ENCODE data around the gene VTI1B. TPM values are rescaled to one million over a fixed set of nuclear protein-coding genes. Genes with fewer than 3 reads are reported as not detected.
"Not testable (repeated sequence)": the region's sequence is repeated elsewhere in the genome, so short reads cannot be mapped to it uniquely, and the experiment has no call there.

VTI1B gene, protein sequence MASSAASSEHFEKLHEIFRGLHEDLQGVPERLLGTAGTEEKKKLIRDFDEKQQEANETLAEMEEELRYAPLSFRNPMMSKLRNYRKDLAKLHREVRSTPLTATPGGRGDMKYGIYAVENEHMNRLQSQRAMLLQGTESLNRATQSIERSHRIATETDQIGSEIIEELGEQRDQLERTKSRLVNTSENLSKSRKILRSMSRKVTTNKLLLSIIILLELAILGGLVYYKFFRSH
- 10 to 100 TPM; 93.7 to 94.4 TPM for total RNA-seq
- polyA plus RNA-seq, result 81.4 TPM

DNA sequence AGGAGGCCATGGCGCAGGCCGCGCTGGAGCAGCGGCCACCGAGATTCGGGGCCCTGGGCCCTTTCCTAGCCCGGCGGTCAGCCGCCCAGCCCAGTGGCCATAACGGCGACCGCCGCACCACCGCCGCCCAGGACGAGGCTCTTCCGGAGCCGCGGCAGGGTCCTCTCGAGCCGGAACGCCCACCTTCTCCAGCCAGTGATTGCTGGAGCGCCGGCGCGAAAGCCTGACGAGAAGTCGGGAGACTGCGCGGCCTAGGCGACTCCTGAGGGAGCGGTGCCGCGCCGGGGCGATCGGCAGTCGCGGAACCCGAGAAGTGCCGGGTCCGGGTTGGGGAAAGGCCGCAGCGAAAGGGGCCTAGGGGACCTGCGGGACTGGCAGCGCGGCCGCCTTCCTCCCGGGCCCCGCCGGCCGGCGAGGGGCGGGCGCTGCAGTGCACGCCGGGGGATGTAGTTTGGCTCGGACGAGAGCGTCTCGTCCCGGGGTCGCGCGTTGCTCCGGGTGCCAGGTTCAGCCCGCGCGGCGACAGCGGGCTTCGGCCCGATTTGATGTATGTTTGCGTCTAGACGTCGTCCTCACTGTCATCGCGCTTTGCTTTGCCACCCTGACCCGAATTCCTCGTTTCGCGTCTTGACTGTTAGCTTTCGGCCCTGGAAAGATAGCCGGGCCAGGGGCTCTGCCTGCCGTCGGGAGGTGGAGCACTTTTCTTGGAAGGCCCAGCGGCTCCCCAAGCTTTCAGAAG, at the start of gene VTI1B:
Gene VTI1B, minus strand, starts transcription at position 153 of the 739 bp plus-strand sequence. Its CDS starts 143 bp downstream, at position 10.
- Mint-ChIP-seq H3K27ac (peak within 1 kb of the TSS; percentile 83 to 96 (median 95)), H3K4me3 (peak within 1 kb of the TSS; percentile 86 to 99 (median 94)), H3K9me3 (no peaks in the 10 kb centered on the region), H3K36me3 (peaks cover 0 to 29% (median 2%) of the 10 kb centered on the region in 3 donors), H3K27me3 (no peaks in the 10 kb centered on the region), H3K4me1 (peaks cover 34 to 56% (median 54%) of the 10 kb centered on the region in 3 donors)
- ChIA-PET CTCF (interaction anchor here (1.0 to 1.7 kb wide), 4 partner anchors 17 to 32 kb away, joined by 3 to 6 read pairs (median 4); partner anchors contain the start of gene RDH11), POLR2A (interaction anchor here (1.0 to 1.6 kb wide), 4 partner anchors 20 to 142 kb away, joined by 3 to 9 read pairs (median 4); partner anchors contain the start of genes PIGH and RDH11)
- Histone ChIP-seq H3K27ac (ENCODE audit: low read depth, low read length) (peak within 1 kb of the TSS; percentile 93), H3K4me3 (ENCODE audit: low read length) (peak within 1 kb of the TSS; percentile 69), H3K9me3 (ENCODE audit: low read length) (no peaks in the 10 kb centered on the region), H3K4me1 (ENCODE audit: insufficient read depth, low read length) (peaks cover 36% of the 10 kb centered on the region), H3K27me3 (ENCODE audit: insufficient read depth, low read length, poor library complexity, severe bottlenecking) (no peaks in the 10 kb centered on the region), H3K36me3 (ENCODE audit: insufficient read depth, low read length) (no peaks in the 10 kb centered on the region)
- DNase-seq, result peak; percentile 68 to 85 (median 77)

GRCh38 chr14:67722293-67722692, 47.9 kb upstream of the VTI1B start:
- Histone ChIP-seq H3K27me3 (ENCODE audit: insufficient read depth, low read length, poor library complexity, severe bottlenecking) (peaks cover 14% of the 10 kb centered on the region), H3K4me3 (ENCODE audit: low read length) (no peak overlapping the region), H3K27ac (ENCODE audit: low read depth, low read length) (no peak overlapping the region), H3K9me3 (ENCODE audit: low read length) (no peaks in the 10 kb centered on the region), H3K36me3 (ENCODE audit: insufficient read depth, low read length) (no peaks in the 10 kb centered on the region), H3K4me1 (ENCODE audit: insufficient read depth, low read length) (no peaks in the 10 kb centered on the region)
- no peaks in the 10 kb centered on the region for H3K36me3 Mint-ChIP-seq
- peaks cover 3 to 10% (median 5%) of the 10 kb centered on the region in 3 donors for H3K4me1 Mint-ChIP-seq
- POLR2A ChIA-PET, result no interaction called here
- peaks cover 16 to 50% of the 10 kb centered on the region in 2 donors for H3K27me3 Mint-ChIP-seq
- no peak overlapping the region for H3K4me3 Mint-ChIP-seq
- CTCF ChIA-PET, result no interaction called here
- peak overlapping the region in 1 of 8 donors; percentile 40 for H3K27ac Mint-ChIP-seq
- H3K9me3 Mint-ChIP-seq, result no peaks in the 10 kb centered on the region
- DNase-seq, result no peak

DNA sequence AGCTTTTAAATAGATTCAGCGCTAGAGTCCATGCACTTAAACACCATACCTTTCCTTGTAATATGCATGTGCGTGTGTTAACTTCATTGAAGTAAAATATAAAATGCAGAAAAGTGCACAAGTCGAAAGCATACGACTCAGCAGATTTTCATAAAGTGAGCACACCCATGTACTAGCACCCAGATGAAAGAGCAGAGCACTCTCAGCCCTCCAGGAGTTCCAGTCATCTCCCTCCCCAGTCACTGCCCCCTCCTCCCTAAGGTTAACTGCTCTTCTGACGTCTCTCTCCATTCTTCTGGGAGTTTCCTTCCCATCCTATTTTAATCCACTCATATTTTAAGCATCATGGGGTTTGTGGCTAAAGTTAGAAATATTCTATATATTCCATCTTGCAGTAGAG, 47.4 kb upstream of the VTI1B start:
- Mint-ChIP-seq H3K27me3 (peaks cover 16 to 50% of the 10 kb centered on the region in 2 donors), H3K4me3 (no peak overlapping the region), H3K27ac (no peak overlapping the region), H3K36me3 (no peaks in the 10 kb centered on the region), H3K4me1 (peaks cover 3 to 10% (median 5%) of the 10 kb centered on the region in 3 donors), H3K9me3 (no peaks in the 10 kb centered on the region)
- no peak for DNase-seq
- POLR2A ChIA-PET, result no interaction called here
- H3K36me3 ChIP-seq (ENCODE audit: insufficient read depth, low read length), result no peaks in the 10 kb centered on the region
- CTCF ChIA-PET, result no interaction called here
- H3K4me1 ChIP-seq (ENCODE audit: insufficient read depth, low read length), result no peaks in the 10 kb centered on the region
- no peak overlapping the region for H3K4me3 ChIP-seq (ENCODE audit: low read length)
- H3K27ac ChIP-seq (ENCODE audit: low read depth, low read length), result no peak overlapping the region
- H3K27me3 ChIP-seq (ENCODE audit: insufficient read depth, low read length, poor library complexity, severe bottlenecking), result peaks cover 14% of the 10 kb centered on the region
- H3K9me3 ChIP-seq (ENCODE audit: low read length), result no peaks in the 10 kb centered on the region

DNA sequence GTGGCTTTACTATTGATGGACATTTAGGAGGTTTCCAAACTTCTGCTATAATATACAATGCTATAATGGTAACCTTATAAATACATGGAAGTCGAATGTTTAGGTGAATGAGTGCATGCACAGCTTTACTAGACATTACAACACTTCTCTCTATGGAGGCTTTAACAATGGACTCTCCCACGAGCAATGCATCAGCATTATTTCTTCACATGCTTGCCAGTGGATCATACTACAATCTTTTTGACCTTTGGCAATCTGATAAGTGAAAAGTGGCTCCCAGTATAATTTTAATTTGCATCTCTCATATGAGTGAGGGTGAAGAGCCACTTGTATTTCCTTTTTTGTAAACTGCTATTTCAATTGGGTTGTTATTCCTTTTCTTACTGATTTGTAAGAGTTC, 45.4 kb upstream of the VTI1B start:
- peaks cover 3 to 10% (median 5%) of the 10 kb centered on the region in 3 donors for H3K4me1 Mint-ChIP-seq
- Histone ChIP-seq H3K36me3 (ENCODE audit: insufficient read depth, low read length) (no peaks in the 10 kb centered on the region), H3K27me3 (ENCODE audit: insufficient read depth, low read length, poor library complexity, severe bottlenecking) (peaks cover 9% of the 10 kb centered on the region), H3K9me3 (ENCODE audit: low read length) (no peaks in the 10 kb centered on the region), H3K4me1 (ENCODE audit: insufficient read depth, low read length) (no peaks in the 10 kb centered on the region), H3K4me3 (ENCODE audit: low read length) (no peak overlapping the region), H3K27ac (ENCODE audit: low read depth, low read length) (no peak overlapping the region)
- no peaks in the 10 kb centered on the region for H3K9me3 Mint-ChIP-seq
- DNase-seq, result no peak
- H3K4me3 Mint-ChIP-seq, result no peak overlapping the region
- peaks cover 14 to 38% of the 10 kb centered on the region in 2 donors for H3K27me3 Mint-ChIP-seq
- no peak overlapping the region for H3K27ac Mint-ChIP-seq
- CTCF ChIA-PET, result no interaction called here
- POLR2A ChIA-PET, result no interaction called here
- no peaks in the 10 kb centered on the region for H3K36me3 Mint-ChIP-seq

- POLR2A ChIA-PET; H3K27me3 ChIP-seq (ENCODE audit: insufficient read depth, low read length, poor library complexity, severe bottlenecking); H3K4me3 ChIP-seq (ENCODE audit: low read length); CTCF ChIA-PET; H3K9me3 ChIP-seq (ENCODE audit: low read length); H3K4me1 ChIP-seq (ENCODE audit: insufficient read depth, low read length); H3K36me3 ChIP-seq (ENCODE audit: insufficient read depth, low read length); H3K9me3 Mint-ChIP-seq; H3K4me3 Mint-ChIP-seq; H3K27ac ChIP-seq (ENCODE audit: low read depth, low read length); H3K27ac Mint-ChIP-seq; H3K36me3 Mint-ChIP-seq; DNase-seq: not testable (repeated sequence)
- Mint-ChIP-seq H3K4me1 (peaks cover 3 to 10% (median 5%) of the 10 kb centered on the region in 3 donors), H3K27me3 (peaks cover 9 to 35% of the 10 kb centered on the region in 2 donors)
Observed at GRCh38 chr14:67719385-67719784, 45.0 kb upstream of the VTI1B start.

DNA sequence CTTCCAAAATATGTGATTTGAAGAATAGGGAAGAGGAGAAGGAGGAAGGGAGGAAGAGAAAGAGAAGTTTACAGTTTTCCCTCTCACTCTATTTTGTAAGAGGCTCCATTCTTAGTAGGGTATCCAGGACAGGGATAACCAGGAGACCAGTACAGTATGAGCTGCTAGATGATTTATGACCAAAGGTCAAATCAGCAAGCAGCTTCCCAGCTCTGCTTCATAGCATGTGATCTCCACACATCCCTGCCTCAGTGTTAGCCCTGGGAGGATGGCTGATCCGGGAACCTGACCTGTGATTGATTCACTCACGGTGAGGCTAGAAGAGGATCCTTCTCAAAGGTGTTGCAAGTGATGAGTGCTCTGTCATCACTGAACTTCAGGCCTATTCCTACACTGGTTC, 43.8 kb upstream of the VTI1B start:
- H3K4me3 Mint-ChIP-seq, result no peak overlapping the region
- no peaks in the 10 kb centered on the region for H3K9me3 Mint-ChIP-seq
- H3K4me1 Mint-ChIP-seq, result peaks cover 3 to 10% (median 5%) of the 10 kb centered on the region in 3 donors
- no peak for DNase-seq
- no peak overlapping the region for H3K27ac ChIP-seq (ENCODE audit: low read depth, low read length)
- H3K4me3 ChIP-seq (ENCODE audit: low read length), result no peak overlapping the region
- no peaks in the 10 kb centered on the region for H3K4me1 ChIP-seq (ENCODE audit: insufficient read depth, low read length)
- no peak overlapping the region for H3K27ac Mint-ChIP-seq
- no peaks in the 10 kb centered on the region for H3K9me3 ChIP-seq (ENCODE audit: low read length)
- no peaks in the 10 kb centered on the region for H3K36me3 ChIP-seq (ENCODE audit: insufficient read depth, low read length)
- no peaks in the 10 kb centered on the region for H3K27me3 ChIP-seq (ENCODE audit: insufficient read depth, low read length, poor library complexity, severe bottlenecking)
- ChIA-PET CTCF (no interaction called here), POLR2A (no interaction called here)
- peaks cover 6 to 24% of the 10 kb centered on the region in 2 donors for H3K27me3 Mint-ChIP-seq
- H3K36me3 Mint-ChIP-seq, result no peaks in the 10 kb centered on the region

- H3K4me3 ChIP-seq (ENCODE audit: low read length), result no peak overlapping the region
- ChIA-PET POLR2A (no interaction called here), CTCF (no interaction called here)
- Mint-ChIP-seq H3K9me3 (no peaks in the 10 kb centered on the region), H3K27ac (no peak overlapping the region), H3K36me3 (no peaks in the 10 kb centered on the region), H3K4me1 (no peaks in the 10 kb centered on the region), H3K27me3 (peaks cover 0 to 13% of the 10 kb centered on the region in 2 donors), H3K4me3 (no peak overlapping the region)
- no peaks in the 10 kb centered on the region for H3K27me3 ChIP-seq (ENCODE audit: insufficient read depth, low read length, poor library complexity, severe bottlenecking)
- no peak for DNase-seq
- H3K36me3 ChIP-seq (ENCODE audit: insufficient read depth, low read length), result no peaks in the 10 kb centered on the region
- H3K27ac ChIP-seq (ENCODE audit: low read depth, low read length), result no peak overlapping the region
- no peaks in the 10 kb centered on the region for H3K9me3 ChIP-seq (ENCODE audit: low read length)
- no peaks in the 10 kb centered on the region for H3K4me1 ChIP-seq (ENCODE audit: insufficient read depth, low read length)
Observed at GRCh38 chr14:67717048-67717447, 42.6 kb upstream of the VTI1B start.

DNA sequence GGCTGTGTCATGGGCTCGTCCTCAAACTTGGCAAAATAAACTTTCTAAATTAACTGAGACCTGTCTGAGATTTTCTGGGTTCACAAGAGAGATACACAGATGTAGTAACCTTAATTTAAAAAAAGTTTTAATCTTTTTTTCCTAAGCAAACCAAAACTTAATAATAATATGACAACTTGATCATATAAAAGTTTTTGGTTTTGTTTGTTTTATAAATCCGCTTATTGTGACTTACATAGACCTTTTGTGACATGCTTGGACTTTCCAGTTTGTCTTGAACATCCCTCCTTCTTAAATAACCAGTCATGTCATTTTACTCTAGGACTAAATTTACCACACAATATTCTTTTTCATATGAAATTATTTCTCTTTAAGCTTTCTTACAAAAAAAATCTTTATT, 35.8 kb upstream of the VTI1B start:
- H3K4me3 Mint-ChIP-seq, result no peak overlapping the region
- H3K27ac Mint-ChIP-seq, result no peak overlapping the region
- H3K4me1 ChIP-seq (ENCODE audit: insufficient read depth, low read length), result no peaks in the 10 kb centered on the region
- peaks cover 0 to 7% (median 0%) of the 10 kb centered on the region in 3 donors for H3K36me3 Mint-ChIP-seq
- DNase-seq, result no peak
- no peaks in the 10 kb centered on the region for H3K4me1 Mint-ChIP-seq
- no peaks in the 10 kb centered on the region for H3K36me3 ChIP-seq (ENCODE audit: insufficient read depth, low read length)
- H3K4me3 ChIP-seq (ENCODE audit: low read length), result no peak overlapping the region
- ChIA-PET POLR2A (no interaction called here), CTCF (interaction anchor here (1.1 kb wide), 1 partner anchor 110 kb away, joined by 3 read pairs; the partner anchor contains the start of gene PIGH)
- no peaks in the 10 kb centered on the region for H3K9me3 ChIP-seq (ENCODE audit: low read length)
- no peaks in the 10 kb centered on the region for H3K27me3 ChIP-seq (ENCODE audit: insufficient read depth, low read length, poor library complexity, severe bottlenecking)
- H3K9me3 Mint-ChIP-seq, result peaks cover 0 to 14% (median 8%) of the 10 kb centered on the region in 5 donors
- H3K27me3 Mint-ChIP-seq, result peaks cover 0 to 3% of the 10 kb centered on the region in 2 donors
- no peak overlapping the region for H3K27ac ChIP-seq (ENCODE audit: low read depth, low read length)
